Stimulated activated CD8-positive, alpha-beta memory T cell treated with anti-CD3 and anti-CD28 coated beads, Interleukin-15, amount 100 ng/mL, for 48 hours (primary cell): ENCODE results near the gene RPA3.

Experiments used
- DNase-seq, 2 donors: peaks; one replicate each; pipeline ENCODE4 v3.0.0-alpha.2; 2020; ENCODE audit warnings: low read depth in 2 of 2

The RPA3 gene

GRCh38 chr7:7732621-7733281, 14.3 kb upstream of the RPA3 start:
- DNase-seq: no peak

GRCh38 chr7:7731732-7732131, 13.3 kb upstream of the RPA3 start:
- DNase-seq: no peak

- no peak for DNase-seq
Measured at GRCh38 chr7:7720750-7721621, 2.6 kb upstream of the RPA3 start.

- DNase-seq: no peak
Measured at GRCh38 chr7:7720193-7720592, 1.8 kb upstream of the RPA3 start.

- DNase-seq: peak; percentile 8 to 35
Measured at GRCh38 chr7:7719236-7719635, 829 bp upstream of the RPA3 start.

GRCh38 chr7:7713730-7714129, 4.7 kb downstream of the RPA3 start:
- no peak for DNase-seq

- no peak for DNase-seq
Measured at GRCh38 chr7:7710469-7710868, 7.9 kb downstream of the RPA3 start.

GRCh38 chr7:7709291-7709690, 9.1 kb downstream of the RPA3 start:
- DNase-seq: no peak

- DNase-seq: no peak
Measured at GRCh38 chr7:7707806-7708205, 10.6 kb downstream of the RPA3 start.

GRCh38 chr7:7707246-7707645, 11.2 kb downstream of the RPA3 start:
- DNase-seq: no peak

- no peak for DNase-seq
Measured at GRCh38 chr7:7706556-7707172, 11.7 kb downstream of the RPA3 start.

- DNase-seq: no peak
Measured at GRCh38 chr7:7706101-7706511, 12.3 kb downstream of the RPA3 start.

- no peak for DNase-seq
Measured at GRCh38 chr7:7705318-7705717, 13.1 kb downstream of the RPA3 start.

- DNase-seq: no peak
Measured at GRCh38 chr7:7704867-7705266, 13.5 kb downstream of the RPA3 start.

GRCh38 chr7:7703427-7703826, 15.0 kb downstream of the RPA3 start:
- no peak for DNase-seq

GRCh38 chr7:7702826-7703225, 15.6 kb downstream of the RPA3 start:
- no peak for DNase-seq

- no peak for DNase-seq
Measured at GRCh38 chr7:7701527-7701926, 16.9 kb downstream of the RPA3 start.

- DNase-seq: no peak
Measured at GRCh38 chr7:7699970-7700369, 18.4 kb downstream of the RPA3 start.

- DNase-seq: no peak
Measured at GRCh38 chr7:7699380-7699779, 19.0 kb downstream of the RPA3 start.

- DNase-seq: no peak
Measured at GRCh38 chr7:7698930-7699329, 19.5 kb downstream of the RPA3 start.

- no peak for DNase-seq
Measured at GRCh38 chr7:7696458-7697119, 21.8 kb downstream of the RPA3 start.

- no peak for DNase-seq
Measured at GRCh38 chr7:7695111-7695817, 23.1 kb downstream of the RPA3 start.
